GM13977 (cell line): ENCODE data around the gene MIER2.

Experiments
- DNase-seq: peaks from one replicate; pipeline ENCODE4 v3.0.0; 2012; ENCODE audit warnings: low spot score
- CTCF ChIP-seq: IDR thresholded peaks from 2 replicates; pipeline ENCODE4 v1.5.1; 2012; ENCODE audit warnings: mild to moderate bottlenecking, control low read depth; ENCODE audit not compliant: insufficient read depth; ENCODE audit errors: extremely low read depth, missing control alignments
- in situ Hi-C: fragments of 300-500 bp; cut with MboI; formaldehyde crosslinking; loops from one replicate; pipeline ENCODE4 v1.12.0; 2022; ENCODE audit warnings: low sequenced_read_pairs, low pct_unique_long_range_greater_than_20kb, mixed read lengths, inconsistent platforms; ENCODE audit not compliant: unreplicated experiment

The MIER2 gene

GRCh38 chr19:371501-372168, 27.0 kb upstream of the MIER2 start:
- in situ Hi-C loops: no loop called here
- no peak for TF ChIP-seq CTCF
- no peak for DNase-seq

GRCh38 chr19:370641-371330, 26.2 kb upstream of the MIER2 start:
- no peak for DNase-seq
- in situ Hi-C loops: no loop called here
- TF ChIP-seq CTCF: no peak

GRCh38 chr19:369876-370275, 25.3 kb upstream of the MIER2 start:
- in situ Hi-C loops: no loop called here
- TF ChIP-seq CTCF: no peak
- no peak for DNase-seq

- TF ChIP-seq CTCF: no peak
- no peak for DNase-seq
- in situ Hi-C loops: no loop called here
Measured at GRCh38 chr19:369256-369655, 24.7 kb upstream of the MIER2 start.

- TF ChIP-seq CTCF: no peak
- in situ Hi-C loops: no loop called here
Measured at GRCh38 chr19:368630-369024, 24.0 kb upstream of the MIER2 start.

GRCh38 chr19:367963-368629, 23.5 kb upstream of the MIER2 start:
- no peak for DNase-seq
- in situ Hi-C loops: no loop called here
- no peak for TF ChIP-seq CTCF

More at GRCh38 chr19:368630-369024, 24.0 kb upstream of the MIER2 start:
- no peak for DNase-seq
